AG10803 (cell line): ENCODE data around the gene UBE2V1.
A peak's percentile ranks its signal among the peaks of the same experiment; 100 is the strongest.
"Not testable (repeated sequence)": the region's sequence is repeated elsewhere in the genome, so short reads cannot be mapped to it uniquely, and the experiment has no call there.

ENCODE experiments used
- DNase-seq: peaks from one replicate; pipeline ENCODE4 v3.0.0; 2010; ENCODE audit warnings: low read depth
- H3K4me3 ChIP-seq: 2 replicates; pipeline ENCODE4 v1.5.1; 2011; ENCODE audit warnings: mild to moderate bottlenecking, low read length, control low read depth
- TF ChIP-seq, protein P1 (sequence below): conservative IDR thresholded peaks from 2 replicates; pipeline ENCODE4 v1.5.1; 2011; ENCODE audit warnings: mild to moderate bottlenecking, low read length, control low read depth, inconsistent platforms

UBE2V1 gene

DNA sequence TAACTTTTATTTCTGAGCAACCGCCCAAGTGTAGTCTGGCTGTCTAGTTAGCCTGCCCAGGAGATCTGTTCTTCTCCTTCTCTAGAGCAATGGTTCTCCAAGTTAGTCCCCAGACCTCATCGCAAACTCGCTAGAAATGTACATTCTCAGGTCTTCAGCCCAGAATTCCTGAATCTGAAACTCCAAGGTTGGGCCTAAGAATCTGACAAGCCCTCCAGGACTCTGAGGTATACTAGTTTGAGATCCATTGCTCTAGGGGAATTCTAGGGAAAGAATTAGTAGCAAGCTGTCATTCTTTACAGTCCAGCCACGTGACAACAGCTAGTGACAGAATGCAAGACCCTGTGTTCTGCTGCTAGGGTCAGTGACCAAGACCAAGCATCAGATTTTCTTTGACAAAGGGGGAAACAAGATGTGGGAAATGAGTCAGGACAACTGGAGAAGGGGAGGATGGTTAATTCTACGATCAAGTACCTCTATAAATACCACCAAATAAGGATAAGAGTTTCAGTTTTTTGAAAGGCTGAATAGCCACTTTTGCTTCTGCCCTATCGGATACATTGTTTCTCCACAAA, 5.8 kb downstream of the UBE2V1 start:
- DNase-seq: no peak
- TF ChIP-seq, protein P1, sequence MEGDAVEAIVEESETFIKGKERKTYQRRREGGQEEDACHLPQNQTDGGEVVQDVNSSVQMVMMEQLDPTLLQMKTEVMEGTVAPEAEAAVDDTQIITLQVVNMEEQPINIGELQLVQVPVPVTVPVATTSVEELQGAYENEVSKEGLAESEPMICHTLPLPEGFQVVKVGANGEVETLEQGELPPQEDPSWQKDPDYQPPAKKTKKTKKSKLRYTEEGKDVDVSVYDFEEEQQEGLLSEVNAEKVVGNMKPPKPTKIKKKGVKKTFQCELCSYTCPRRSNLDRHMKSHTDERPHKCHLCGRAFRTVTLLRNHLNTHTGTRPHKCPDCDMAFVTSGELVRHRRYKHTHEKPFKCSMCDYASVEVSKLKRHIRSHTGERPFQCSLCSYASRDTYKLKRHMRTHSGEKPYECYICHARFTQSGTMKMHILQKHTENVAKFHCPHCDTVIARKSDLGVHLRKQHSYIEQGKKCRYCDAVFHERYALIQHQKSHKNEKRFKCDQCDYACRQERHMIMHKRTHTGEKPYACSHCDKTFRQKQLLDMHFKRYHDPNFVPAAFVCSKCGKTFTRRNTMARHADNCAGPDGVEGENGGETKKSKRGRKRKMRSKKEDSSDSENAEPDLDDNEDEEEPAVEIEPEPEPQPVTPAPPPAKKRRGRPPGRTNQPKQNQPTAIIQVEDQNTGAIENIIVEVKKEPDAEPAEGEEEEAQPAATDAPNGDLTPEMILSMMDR: no peak
- H3K4me3 ChIP-seq: no peak overlapping the region

DNA sequence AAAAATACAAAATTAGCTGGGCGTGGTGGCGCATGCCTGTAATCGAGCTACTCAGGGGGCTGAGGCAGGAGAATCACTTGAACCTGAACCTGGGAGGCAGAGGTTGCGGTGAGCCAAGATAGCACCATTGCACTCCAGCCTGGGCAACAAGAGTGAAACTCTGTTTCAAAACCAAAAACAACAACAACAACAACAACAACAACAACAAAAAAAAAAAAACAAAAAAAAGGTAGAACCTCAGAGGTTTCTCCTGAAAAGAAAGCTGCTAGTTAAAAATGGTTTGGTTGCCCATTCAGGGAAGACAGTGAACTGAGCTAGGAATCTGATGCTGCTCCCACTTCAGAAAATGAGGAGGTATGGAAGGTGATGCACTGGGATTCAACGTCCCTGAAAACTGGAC, 6.3 kb downstream of the UBE2V1 start:
- DNase-seq, H3K4me3 ChIP-seq: not testable (repeated sequence)

DNA sequence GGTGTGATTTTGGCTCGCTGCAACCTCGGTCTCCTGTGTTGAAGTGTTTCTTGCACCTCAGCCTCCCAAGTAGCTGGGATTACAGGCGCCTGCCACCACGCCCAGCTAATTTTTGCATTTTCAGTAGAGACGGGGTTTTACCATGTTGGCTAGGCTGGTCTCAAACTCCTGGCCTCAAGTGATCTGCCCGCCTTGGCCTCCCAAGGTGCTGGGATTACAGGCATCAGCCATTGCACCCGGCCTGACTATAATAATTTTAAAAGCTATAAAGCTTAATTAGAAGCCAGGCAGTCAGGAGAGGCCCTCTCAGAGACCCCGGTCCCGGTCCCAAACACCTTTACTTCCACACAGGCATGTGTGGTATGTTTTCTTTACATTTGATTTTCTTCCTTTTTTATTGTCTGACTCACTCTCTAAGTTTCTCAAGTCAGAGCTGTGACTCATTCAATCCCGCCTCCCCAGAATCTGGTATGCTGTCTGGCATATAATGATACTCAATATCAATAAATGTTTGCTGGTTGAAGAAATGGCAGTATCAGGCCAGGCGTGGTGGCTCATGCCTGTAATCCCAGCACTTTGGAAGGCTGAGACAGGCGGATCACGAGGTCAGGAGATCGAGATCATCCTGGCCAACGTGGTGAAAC, 9.4 kb downstream of the UBE2V1 start:
- H3K4me3 ChIP-seq: not testable (repeated sequence)
- peak; percentile 73 for DNase-seq

DNA sequence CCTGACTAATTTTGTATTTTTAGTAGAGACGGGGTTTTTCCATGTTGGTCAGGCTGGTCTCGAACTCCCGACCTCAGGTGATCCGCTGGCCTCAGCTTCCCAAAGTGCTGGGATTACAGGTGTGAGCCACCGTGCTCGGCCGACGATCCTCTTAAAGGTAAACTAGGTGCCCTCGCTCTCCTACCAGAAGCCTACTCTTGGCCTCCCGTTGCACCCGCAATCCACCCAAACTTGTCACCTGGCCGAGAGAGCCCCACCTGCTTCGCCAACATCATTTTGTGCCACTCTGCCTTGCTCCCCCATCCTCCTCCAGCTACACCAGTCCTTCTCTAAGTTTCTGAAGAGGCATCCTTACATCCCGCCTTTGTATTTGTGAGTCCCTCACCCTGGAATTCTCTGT, 10.4 kb downstream of the UBE2V1 start:
- DNase-seq: not testable (repeated sequence)

DNA sequence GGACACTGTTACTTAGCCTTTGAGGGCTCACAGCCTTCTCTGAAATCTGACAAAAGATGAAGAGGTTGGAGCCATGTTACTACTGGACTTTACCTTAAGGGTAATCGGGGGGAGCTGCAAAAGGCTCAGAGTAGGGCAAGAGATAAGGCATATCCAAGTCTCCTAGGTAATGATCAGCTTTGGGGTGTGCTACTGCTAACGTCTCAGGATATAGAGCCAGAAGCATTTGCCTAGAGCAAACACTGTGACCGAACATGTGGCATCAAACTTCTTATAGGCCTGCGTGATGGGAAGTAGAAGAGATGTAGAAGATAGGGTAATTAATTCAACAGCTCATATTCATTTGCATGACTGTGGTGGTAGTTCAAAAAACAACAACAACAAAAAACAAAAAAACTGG, 11.1 kb downstream of the UBE2V1 start:
- H3K4me3 ChIP-seq: no peak overlapping the region
- no peak for DNase-seq
- TF ChIP-seq, protein P1: no peak

More for the DNA sequence above, 10.4 kb downstream of the UBE2V1 start:
- H3K4me3 ChIP-seq: not testable (repeated sequence)

DNA sequence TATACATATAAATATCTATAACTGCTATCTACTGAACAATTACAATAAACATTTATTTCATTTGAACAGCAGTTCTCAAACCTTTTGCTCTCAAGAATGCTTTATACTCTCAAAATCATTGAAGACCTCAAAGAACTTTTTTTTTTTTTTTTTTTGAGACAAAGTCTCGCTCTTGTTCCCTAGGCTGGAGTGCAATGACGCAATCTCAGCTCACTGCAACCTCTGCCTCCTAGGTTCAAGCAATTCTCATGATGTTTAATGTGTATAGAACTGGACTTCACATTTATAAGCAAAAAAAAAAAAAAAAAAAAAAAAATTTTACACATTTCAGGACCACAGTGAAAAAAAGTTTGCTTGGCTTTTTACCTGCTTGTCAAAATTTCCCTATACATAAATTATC, 11.7 kb downstream of the UBE2V1 start:
- no peak overlapping the region for H3K4me3 ChIP-seq
- no peak for DNase-seq
- TF ChIP-seq, protein P1: no peak

DNA sequence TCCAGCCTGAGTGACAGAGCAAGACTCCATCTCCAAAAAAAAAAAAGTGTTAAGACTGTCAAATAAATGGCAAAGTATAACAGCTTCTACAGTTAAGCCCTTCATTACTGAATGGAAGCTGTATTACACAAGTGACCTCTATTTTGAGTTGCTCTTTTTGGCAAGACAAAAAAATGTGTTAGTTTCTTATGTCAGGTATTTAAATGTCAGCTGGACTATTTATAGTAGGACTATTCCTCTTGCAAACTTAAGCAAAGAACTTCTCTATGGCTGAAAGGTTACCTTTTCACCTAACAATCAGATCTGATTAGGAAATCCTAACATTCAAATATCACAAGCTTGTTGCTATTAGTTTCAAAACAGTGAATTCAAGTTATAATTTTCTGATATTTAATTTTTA, 12.4 kb downstream of the UBE2V1 start:
- H3K4me3 ChIP-seq: no peak overlapping the region
- TF ChIP-seq, protein P1: no peak
- no peak for DNase-seq

DNA sequence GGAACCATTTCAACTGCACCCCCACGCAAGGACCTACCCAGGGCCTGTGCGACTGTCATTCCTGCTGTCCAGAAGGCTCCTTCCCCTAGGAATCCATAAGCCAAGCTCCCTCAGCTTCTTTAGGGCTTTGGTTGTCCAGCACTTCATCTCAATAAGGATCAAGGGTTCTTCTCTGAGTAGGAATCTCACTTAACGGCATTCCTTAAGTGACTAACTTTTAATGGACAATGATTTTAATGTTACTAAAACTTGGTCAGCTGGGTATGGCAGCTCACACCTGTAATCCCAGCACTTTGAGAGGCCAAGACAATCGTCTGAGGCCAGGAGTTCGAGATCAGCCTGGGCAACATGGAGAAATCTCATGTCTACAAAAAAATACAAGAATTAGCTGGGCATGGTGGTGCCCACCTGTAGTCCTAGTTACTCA, 13.4 kb downstream of the UBE2V1 start:
- DNase-seq: no peak
- TF ChIP-seq, protein P1: no peak
- no peak overlapping the region for H3K4me3 ChIP-seq

DNA sequence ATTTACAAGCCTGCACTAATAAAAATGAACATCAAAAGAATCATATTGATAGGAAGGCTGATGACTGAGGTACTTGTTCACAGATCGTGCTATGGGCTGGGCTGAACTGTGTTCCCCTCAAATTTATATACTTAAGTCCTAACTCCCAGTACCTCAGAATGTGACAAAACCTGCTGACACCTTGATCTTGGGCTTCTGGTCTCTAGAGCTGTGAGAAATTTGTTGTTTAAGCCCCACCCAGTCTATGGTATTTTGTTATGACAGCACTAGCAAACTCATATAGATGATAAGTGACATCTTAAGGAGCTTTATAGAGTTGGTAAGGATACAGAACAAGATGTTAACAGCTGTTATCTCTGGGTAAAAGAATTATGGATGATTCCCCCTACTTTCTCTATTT, 13.8 kb downstream of the UBE2V1 start:
- no peak overlapping the region for H3K4me3 ChIP-seq
- TF ChIP-seq, protein P1: no peak
- no peak for DNase-seq
